ENCODE measurements around the gene ABCC1. TPM values are rescaled to one million over a fixed set of nuclear protein-coding genes. Genes with fewer than 3 reads are reported as not detected.
"Not testable (repeated sequence)": the region's sequence is repeated elsewhere in the genome, so short reads cannot be mapped to it uniquely, and the experiment has no call there.

The ABCC1 gene
- total and polyA plus RNA-seq, 2 donors from 2014 or later, result 4.6 to 29.7 TPM

GRCh38 chr16:16176328-16176727 lies 226.9 kb downstream of the ABCC1 start:
- Histone ChIP-seq H3K9ac (ENCODE audit: low read length in 3 of 3) (no peak overlapping the region), H3K27ac (ENCODE audit: low read depth in 2 of 2, low read length in 2 of 2) (no peak overlapping the region), H3K9me3 (ENCODE audit: control insufficient read depth in 2 of 3, insufficient read depth in 1 of 3, low read length in 3 of 3) (no peaks in the 10 kb centered on the region), H3K36me3 (ENCODE audit: control insufficient read depth in 2 of 3, insufficient read depth in 3 of 3, low read length in 3 of 3) (peaks cover 0 to 47% (median 24%) of the 10 kb centered on the region in 3 donors), H3K27me3 (ENCODE audit: control insufficient read depth, insufficient read depth, low read length) (no peaks in the 10 kb centered on the region), H3K4me1 (ENCODE audit: control insufficient read depth in 2 of 3, insufficient read depth in 2 of 3, low read depth in 1 of 3, low read length in 3 of 3) (no peaks in the 10 kb centered on the region), H3K4me3 (ENCODE audit: low read length in 3 of 3) (no peak overlapping the region)
- no peak for TF ChIP-seq CTCF (IDR thresholded peaks at IDR 0.05; ENCODE audit: borderline replicate concordance, extremely low read depth, insufficient read depth)
- no peak for DNase-seq
- no peak for FAIRE-seq
- intact Hi-C loops (cut with DNase I), result no loop called here

- no peak for TF ChIP-seq CTCF (IDR thresholded peaks at IDR 0.05; ENCODE audit: borderline replicate concordance, extremely low read depth, insufficient read depth)
- Histone ChIP-seq H3K9ac (ENCODE audit: low read length in 3 of 3) (no peak overlapping the region), H3K4me3 (ENCODE audit: low read length in 3 of 3) (no peak overlapping the region), H3K27me3 (ENCODE audit: control insufficient read depth, insufficient read depth, low read length) (no peaks in the 10 kb centered on the region), H3K36me3 (ENCODE audit: control insufficient read depth in 2 of 3, insufficient read depth in 3 of 3, low read length in 3 of 3) (peaks cover 0 to 47% (median 22%) of the 10 kb centered on the region in 3 donors), H3K27ac (ENCODE audit: low read depth in 2 of 2, low read length in 2 of 2) (no peak overlapping the region), H3K4me1 (ENCODE audit: control insufficient read depth in 2 of 3, insufficient read depth in 2 of 3, low read depth in 1 of 3, low read length in 3 of 3) (no peaks in the 10 kb centered on the region), H3K9me3 (ENCODE audit: control insufficient read depth in 2 of 3, insufficient read depth in 1 of 3, low read length in 3 of 3) (no peaks in the 10 kb centered on the region)
- intact Hi-C loops (cut with DNase I), result no loop called here
- no peak for DNase-seq
- FAIRE-seq, result no peak
Measured at GRCh38 chr16:16178455-16179162, 229.2 kb downstream of the ABCC1 start.

GRCh38 chr16:16181748-16182147 lies 232.3 kb downstream of the ABCC1 start:
- H3K27me3 ChIP-seq (ENCODE audit: control insufficient read depth, insufficient read depth, low read length); H3K27ac ChIP-seq (ENCODE audit: low read depth in 2 of 2, low read length in 2 of 2); H3K4me3 ChIP-seq (ENCODE audit: low read length in 3 of 3); intact Hi-C loops (cut with DNase I); H3K9ac ChIP-seq (ENCODE audit: low read length in 3 of 3); FAIRE-seq; H3K9me3 ChIP-seq (ENCODE audit: control insufficient read depth in 2 of 3, insufficient read depth in 1 of 3, low read length in 3 of 3); H3K4me1 ChIP-seq (ENCODE audit: control insufficient read depth in 2 of 3, insufficient read depth in 2 of 3, low read depth in 1 of 3, low read length in 3 of 3): not testable (repeated sequence)
- H3K36me3 ChIP-seq (ENCODE audit: control insufficient read depth in 2 of 3, insufficient read depth in 3 of 3, low read length in 3 of 3), result peaks cover 0 to 48% (median 13%) of the 10 kb centered on the region in 3 donors
- DNase-seq, result peak in 1 of 5 donors; percentile 20

- no peak for FAIRE-seq
- Histone ChIP-seq H3K27me3 (ENCODE audit: control insufficient read depth, insufficient read depth, low read length) (no peaks in the 10 kb centered on the region), H3K4me3 (ENCODE audit: low read length in 3 of 3) (no peak overlapping the region), H3K4me1 (ENCODE audit: control insufficient read depth in 2 of 3, insufficient read depth in 2 of 3, low read depth in 1 of 3, low read length in 3 of 3) (no peaks in the 10 kb centered on the region), H3K27ac (ENCODE audit: low read depth in 2 of 2, low read length in 2 of 2) (no peak overlapping the region), H3K36me3 (ENCODE audit: control insufficient read depth in 2 of 3, insufficient read depth in 3 of 3, low read length in 3 of 3) (peaks cover 0 to 39% (median 10%) of the 10 kb centered on the region in 3 donors), H3K9ac (ENCODE audit: low read length in 3 of 3) (no peak overlapping the region), H3K9me3 (ENCODE audit: control insufficient read depth in 2 of 3, insufficient read depth in 1 of 3, low read length in 3 of 3) (no peaks in the 10 kb centered on the region)
- no peak for DNase-seq
- no peak for TF ChIP-seq CTCF (IDR thresholded peaks at IDR 0.05; ENCODE audit: borderline replicate concordance, extremely low read depth, insufficient read depth)
- intact Hi-C loops (cut with DNase I), result no loop called here
Measured at GRCh38 chr16:16182918-16183317, 233.5 kb downstream of the ABCC1 start.

Measured in kidney (tissue), 14 donors.